Breast epithelium (tissue), 3 donors: ENCODE data around the gene SLC4A8.

ENCODE experiments used
- POLR2AphosphoS5 ChIP-seq, 3 donors: sonication (generic); formaldehyde crosslinking; IDR thresholded peaks; one replicate each; pipeline ENCODE4 v1.6.1; 2017; ENCODE audit warnings: antibody characterized with exemption in 3 of 3
- TF ChIP-seq, protein P1 (sequence below), 3 donors: fragments of 450-650 bp; IDR thresholded peaks; one replicate each; pipeline ENCODE4 v1.5.1; 2016 to 2017; ENCODE audit warnings: antibody characterized with exemption in 3 of 3, mild to moderate bottlenecking in 3 of 3, moderate library complexity in 3 of 3

DNA sequence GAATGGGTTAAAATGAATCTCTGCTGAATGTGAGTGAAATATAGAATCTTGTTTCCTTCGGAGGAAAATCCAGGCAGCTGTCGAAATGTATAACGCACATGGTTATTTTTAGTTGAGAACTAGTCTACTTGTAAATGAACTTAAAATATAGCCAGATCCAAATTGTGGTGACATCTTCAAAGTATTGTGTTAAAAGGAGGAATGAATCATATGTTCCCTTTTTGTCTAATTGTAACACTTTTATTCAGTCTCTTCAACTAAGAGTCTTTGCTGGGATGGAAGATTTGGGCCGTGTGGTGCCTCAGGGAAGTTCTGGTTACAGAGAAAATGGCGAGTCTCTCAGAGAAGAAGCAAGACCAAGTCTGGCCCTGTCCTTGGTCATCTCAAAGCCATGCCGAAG lies 82.5 kb downstream of the SLC4A8 start:
- no peak for TF ChIP-seq POLR2AphosphoS5 (IDR thresholded peaks at IDR 0.05)
- TF ChIP-seq, protein P1, sequence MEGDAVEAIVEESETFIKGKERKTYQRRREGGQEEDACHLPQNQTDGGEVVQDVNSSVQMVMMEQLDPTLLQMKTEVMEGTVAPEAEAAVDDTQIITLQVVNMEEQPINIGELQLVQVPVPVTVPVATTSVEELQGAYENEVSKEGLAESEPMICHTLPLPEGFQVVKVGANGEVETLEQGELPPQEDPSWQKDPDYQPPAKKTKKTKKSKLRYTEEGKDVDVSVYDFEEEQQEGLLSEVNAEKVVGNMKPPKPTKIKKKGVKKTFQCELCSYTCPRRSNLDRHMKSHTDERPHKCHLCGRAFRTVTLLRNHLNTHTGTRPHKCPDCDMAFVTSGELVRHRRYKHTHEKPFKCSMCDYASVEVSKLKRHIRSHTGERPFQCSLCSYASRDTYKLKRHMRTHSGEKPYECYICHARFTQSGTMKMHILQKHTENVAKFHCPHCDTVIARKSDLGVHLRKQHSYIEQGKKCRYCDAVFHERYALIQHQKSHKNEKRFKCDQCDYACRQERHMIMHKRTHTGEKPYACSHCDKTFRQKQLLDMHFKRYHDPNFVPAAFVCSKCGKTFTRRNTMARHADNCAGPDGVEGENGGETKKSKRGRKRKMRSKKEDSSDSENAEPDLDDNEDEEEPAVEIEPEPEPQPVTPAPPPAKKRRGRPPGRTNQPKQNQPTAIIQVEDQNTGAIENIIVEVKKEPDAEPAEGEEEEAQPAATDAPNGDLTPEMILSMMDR (IDR thresholded peaks at IDR 0.05) = no peak
